ENCODE results near the gene BCAS3.

- TF ChIP-seq POLR2A (IDR thresholded peaks at IDR 0.05) = no peak
- no peak for TF ChIP-seq CTCF (IDR thresholded peaks at IDR 0.05)
- TF ChIP-seq POLR2AphosphoS5 (IDR thresholded peaks at IDR 0.05) = no peak
Measured at GRCh38 chr17:61362396-61362795, 684.7 kb downstream of the BCAS3 start.

All from transverse colon (tissue), 4 donors.